HEK293 (cell line): ENCODE measurements around the gene NISCH.

Experiments
- GLI4 ChIP-seq: fragments of 450-650 bp; formaldehyde crosslinking; IDR thresholded peaks from 2 replicates; pipeline ENCODE4 v1.5.1; 2016; ENCODE audit warnings: missing biosample characterization, missing genetic modification characterization
- GLIS1 ChIP-seq: fragments of 450-650 bp; formaldehyde crosslinking; IDR thresholded peaks from 2 replicates; pipeline ENCODE4 v1.5.1; 2016; ENCODE audit warnings: missing biosample characterization, missing genetic modification characterization
- KLF16 ChIP-seq: fragments of 450-650 bp; formaldehyde crosslinking; IDR thresholded peaks from 2 replicates; pipeline ENCODE4 v1.5.1; 2017; ENCODE audit warnings: missing biosample characterization, missing genetic modification characterization
- PRDM4 ChIP-seq: fragments of 450-650 bp; formaldehyde crosslinking; IDR thresholded peaks from 2 replicates; pipeline ENCODE4 v1.5.1; 2017; ENCODE audit warnings: missing biosample characterization, missing genetic modification characterization
- SCRT1 ChIP-seq: fragments of 450-650 bp; formaldehyde crosslinking; IDR thresholded peaks from 2 replicates; pipeline ENCODE4 v1.5.1; 2016; ENCODE audit warnings: missing biosample characterization, missing genetic modification characterization, borderline replicate concordance
- SP2 ChIP-seq: fragments of 450-650 bp; formaldehyde crosslinking; IDR thresholded peaks from 2 replicates; pipeline ENCODE4 v1.5.1; 2016; ENCODE audit warnings: missing biosample characterization, missing genetic modification characterization
- SP3 ChIP-seq: fragments of 450-650 bp; formaldehyde crosslinking; IDR thresholded peaks from 2 replicates; pipeline ENCODE4 v1.5.1; 2016; ENCODE audit warnings: missing biosample characterization, missing genetic modification characterization
- SP7 ChIP-seq: fragments of 450-650 bp; formaldehyde crosslinking; IDR thresholded peaks from 2 replicates; pipeline ENCODE4 v1.5.1; 2016; ENCODE audit warnings: missing biosample characterization, missing genetic modification characterization
- TCF7L2 ChIP-seq: IDR thresholded peaks from 2 replicates; pipeline ENCODE4 v1.6.1; 2011; ENCODE audit warnings: low read depth, mild to moderate bottlenecking, inconsistent platforms, low read length, moderate library complexity, borderline replicate concordance
- ZBTB20 ChIP-seq: fragments of 450-650 bp; formaldehyde crosslinking; IDR thresholded peaks from 2 replicates; pipeline ENCODE4 v1.5.1; 2016; ENCODE audit warnings: missing biosample characterization, missing genetic modification characterization
- ZBTB8A ChIP-seq: fragments of 450-650 bp; formaldehyde crosslinking; IDR thresholded peaks from 2 replicates; pipeline ENCODE4 v1.5.1; 2016; ENCODE audit warnings: missing biosample characterization, missing genetic modification characterization
- ZEB2 ChIP-seq: fragments of 450-650 bp; formaldehyde crosslinking; IDR thresholded peaks from 2 replicates; pipeline ENCODE4 v1.5.1; 2016; ENCODE audit warnings: missing biosample characterization, missing genetic modification characterization
- ZNF10 ChIP-seq: fragments of 450-650 bp; formaldehyde crosslinking; IDR thresholded peaks from 2 replicates; pipeline ENCODE4 v1.5.1; 2017; ENCODE audit warnings: missing biosample characterization, missing genetic modification characterization
- ZNF2 ChIP-seq: fragments of 450-650 bp; formaldehyde crosslinking; IDR thresholded peaks from 2 replicates; pipeline ENCODE4 v1.5.1; 2016; ENCODE audit warnings: missing biosample characterization, missing genetic modification characterization
- ZNF23 ChIP-seq: fragments of 450-650 bp; formaldehyde crosslinking; IDR thresholded peaks from 2 replicates; pipeline ENCODE4 v1.5.1; 2016; ENCODE audit warnings: missing biosample characterization, missing genetic modification characterization, borderline replicate concordance
- ZNF24 ChIP-seq: fragments of 450-650 bp; formaldehyde crosslinking; IDR thresholded peaks from 2 replicates; pipeline ENCODE4 v1.5.1; 2016; ENCODE audit warnings: missing biosample characterization, missing genetic modification characterization
- ZNF248 ChIP-seq: fragments of 450-650 bp; formaldehyde crosslinking; IDR thresholded peaks from 2 replicates; pipeline ENCODE4 v1.5.1; 2017; ENCODE audit warnings: missing biosample characterization, missing genetic modification characterization
- ZNF324 ChIP-seq: fragments of 450-650 bp; formaldehyde crosslinking; IDR thresholded peaks from 2 replicates; pipeline ENCODE4 v1.5.1; 2016; ENCODE audit warnings: missing biosample characterization, missing genetic modification characterization
- ZNF341 ChIP-seq: fragments of 450-650 bp; formaldehyde crosslinking; IDR thresholded peaks from 2 replicates; pipeline ENCODE4; 2016; ENCODE audit warnings: low read depth, missing biosample characterization, missing genetic modification characterization
- ZNF366 ChIP-seq: fragments of 450-650 bp; formaldehyde crosslinking; conservative IDR thresholded peaks from 2 replicates; pipeline ENCODE4 v1.5.1; 2016; ENCODE audit warnings: missing biosample characterization, missing genetic modification characterization
- ZNF449 ChIP-seq: fragments of 450-650 bp; formaldehyde crosslinking; IDR thresholded peaks from 2 replicates; pipeline ENCODE4 v1.5.1; 2017; ENCODE audit warnings: missing biosample characterization, mild to moderate bottlenecking, missing genetic modification characterization, moderate library complexity
- ZNF501 ChIP-seq: fragments of 450-650 bp; formaldehyde crosslinking; IDR thresholded peaks from 2 replicates; pipeline ENCODE4 v1.5.1; 2016; ENCODE audit warnings: missing biosample characterization, missing genetic modification characterization
- ZNF623 ChIP-seq: fragments of 450-650 bp; formaldehyde crosslinking; IDR thresholded peaks from 2 replicates; pipeline ENCODE4 v1.5.1; 2016; ENCODE audit warnings: missing biosample characterization, missing genetic modification characterization
- ZNF639 ChIP-seq: fragments of 450-650 bp; formaldehyde crosslinking; IDR thresholded peaks from 2 replicates; pipeline ENCODE4 v1.5.1; 2016; ENCODE audit warnings: missing biosample characterization, missing genetic modification characterization
- ZXDB ChIP-seq: fragments of 450-650 bp; formaldehyde crosslinking; IDR thresholded peaks from 2 replicates; pipeline ENCODE4 v1.5.1; 2016; ENCODE audit warnings: missing biosample characterization, missing genetic modification characterization
- TF ChIP-seq, protein P1 (sequence below): fragments of 450-650 bp; formaldehyde crosslinking; IDR thresholded peaks from 2 replicates; pipeline ENCODE4 v1.5.1; 2016; ENCODE audit warnings: missing biosample characterization, missing genetic modification characterization
- TF ChIP-seq, protein P2 (sequence below): fragments of 450-650 bp; formaldehyde crosslinking; IDR thresholded peaks from 2 replicates; pipeline ENCODE4 v1.5.0; 2017; ENCODE audit warnings: missing biosample characterization, missing genetic modification characterization, borderline replicate concordance

The NISCH gene

DNA sequence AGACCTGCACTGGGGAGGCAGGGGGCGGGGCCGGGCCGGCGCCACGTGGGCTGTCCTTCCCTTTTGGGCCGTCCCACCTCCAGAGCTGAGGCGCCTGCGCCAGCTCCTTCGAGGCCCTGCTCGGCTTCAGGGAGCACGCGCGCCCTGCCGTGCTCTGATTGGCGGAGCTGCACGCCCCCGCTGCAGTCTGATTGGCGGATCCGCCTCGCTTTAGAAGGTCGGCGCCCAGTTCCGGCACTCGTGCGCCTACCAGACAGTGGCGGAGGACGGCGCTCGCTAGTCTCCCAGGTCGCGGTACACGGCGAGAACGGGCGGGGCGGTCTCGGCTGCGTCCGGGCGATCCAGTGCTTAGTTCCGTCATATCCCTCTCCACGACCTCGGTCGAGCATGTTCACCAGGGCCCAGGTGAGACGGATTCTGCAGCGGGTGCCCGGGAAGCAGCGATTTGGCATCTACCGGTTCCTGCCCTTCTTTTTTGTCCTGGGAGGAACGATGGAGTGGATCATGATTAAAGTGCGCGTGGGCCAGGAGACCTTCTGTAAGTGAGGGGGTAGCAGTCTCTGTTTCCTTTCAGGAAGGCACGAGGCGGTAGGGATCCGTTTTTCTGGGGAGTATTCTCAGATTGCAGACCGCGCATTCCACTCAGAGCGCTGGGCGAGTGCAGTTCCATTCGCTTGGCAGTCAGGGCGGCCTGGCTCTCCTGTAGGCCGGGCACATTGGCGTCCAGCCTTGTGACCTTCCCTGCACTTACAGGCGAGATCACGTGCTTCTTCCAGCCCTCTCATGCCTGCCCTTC, 81.2 kb downstream of the NISCH start, which contains the start of gene UQCC5 (continued):
- TF ChIP-seq, protein P1, sequence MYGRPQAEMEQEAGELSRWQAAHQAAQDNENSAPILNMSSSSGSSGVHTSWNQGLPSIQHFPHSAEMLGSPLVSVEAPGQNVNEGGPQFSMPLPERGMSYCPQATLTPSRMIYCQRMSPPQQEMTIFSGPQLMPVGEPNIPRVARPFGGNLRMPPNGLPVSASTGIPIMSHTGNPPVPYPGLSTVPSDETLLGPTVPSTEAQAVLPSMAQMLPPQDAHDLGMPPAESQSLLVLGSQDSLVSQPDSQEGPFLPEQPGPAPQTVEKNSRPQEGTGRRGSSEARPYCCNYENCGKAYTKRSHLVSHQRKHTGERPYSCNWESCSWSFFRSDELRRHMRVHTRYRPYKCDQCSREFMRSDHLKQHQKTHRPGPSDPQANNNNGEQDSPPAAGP (tag by site-specific recombination) = no peak
- TF ChIP-seq SP2 (tag by site-specific recombination) (peak; percentile 98), ZNF366 (tag by site-specific recombination) (0 out of 2 replicates have a peak, but pooled peaks have one; percentile 13), ZNF24 (tag by site-specific recombination) (peak; percentile 25; the same call in 1 of the 2 replicates), ZEB2 (peak; percentile 64; the same call in 1 of the 2 replicates), ZNF23 (tag by site-specific recombination) (no peak), ZXDB (no peak; the same call in none of the 2 replicates), GLI4 (no peak), SP3 (tag by site-specific recombination) (peak; percentile 72), ZNF10 (0 out of 2 replicates have a peak, but pooled peaks have one; percentile 34), ZNF324 (tag by site-specific recombination) (0 out of 2 replicates have a peak, but pooled peaks have one; percentile 17), ZBTB20 (peak; percentile 98), ZNF639 (tag by site-specific recombination) (0 out of 2 replicates have a peak, but pooled peaks have one; percentile 35), PRDM4 (tag by site-specific recombination) (no peak), ZNF623 (tag by site-specific recombination) (no peak), ZNF501 (tag by site-specific recombination) (peak; percentile 67; the same call in 1 of the 2 replicates), ZNF2 (no peak), ZNF248 (tag by site-specific recombination) (no peak), ZNF449 (tag by site-specific recombination) (no peak), TCF7L2 (no peak), ZNF341 (tag by site-specific recombination) (no peak), KLF16 (tag by site-specific recombination) (peak; percentile 29; the same call in 1 of the 2 replicates), GLIS1 (tag by site-specific recombination) (peak; percentile 23; the same call in 1 of the 2 replicates), SCRT1 (tag by site-specific recombination) (no peak), ZBTB8A (tag by site-specific recombination) (peak; percentile 88), SP7 (tag by site-specific recombination) (0 out of 2 replicates have a peak, but pooled peaks have one; percentile 46)
- TF ChIP-seq, protein P2, sequence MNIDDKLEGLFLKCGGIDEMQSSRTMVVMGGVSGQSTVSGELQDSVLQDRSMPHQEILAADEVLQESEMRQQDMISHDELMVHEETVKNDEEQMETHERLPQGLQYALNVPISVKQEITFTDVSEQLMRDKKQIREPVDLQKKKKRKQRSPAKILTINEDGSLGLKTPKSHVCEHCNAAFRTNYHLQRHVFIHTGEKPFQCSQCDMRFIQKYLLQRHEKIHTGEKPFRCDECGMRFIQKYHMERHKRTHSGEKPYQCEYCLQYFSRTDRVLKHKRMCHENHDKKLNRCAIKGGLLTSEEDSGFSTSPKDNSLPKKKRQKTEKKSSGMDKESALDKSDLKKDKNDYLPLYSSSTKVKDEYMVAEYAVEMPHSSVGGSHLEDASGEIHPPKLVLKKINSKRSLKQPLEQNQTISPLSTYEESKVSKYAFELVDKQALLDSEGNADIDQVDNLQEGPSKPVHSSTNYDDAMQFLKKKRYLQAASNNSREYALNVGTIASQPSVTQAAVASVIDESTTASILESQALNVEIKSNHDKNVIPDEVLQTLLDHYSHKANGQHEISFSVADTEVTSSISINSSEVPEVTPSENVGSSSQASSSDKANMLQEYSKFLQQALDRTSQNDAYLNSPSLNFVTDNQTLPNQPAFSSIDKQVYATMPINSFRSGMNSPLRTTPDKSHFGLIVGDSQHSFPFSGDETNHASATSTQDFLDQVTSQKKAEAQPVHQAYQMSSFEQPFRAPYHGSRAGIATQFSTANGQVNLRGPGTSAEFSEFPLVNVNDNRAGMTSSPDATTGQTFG (tag by site-specific recombination) = no peak
